Tibial nerve (tissue), 3 donors: Measurements from ENCODE around the gene NACC1.

Experiments used
- CTCF ChIP-seq, 5 experiments: fragments of 200-600 bp in 3 of 5; fragments of 450-650 bp in 2 of 5; sonication (generic) in 3 of 5; IDR thresholded peaks; one replicate each; pipeline ENCODE4 v1.5.1; 2016 to 2019; ENCODE audit warnings: antibody characterized with exemption in 5 of 5, mild to moderate bottlenecking in 3 of 5, moderate library complexity in 2 of 5
- POLR2A ChIP-seq, 2 donors: fragments of 450-650 bp; IDR thresholded peaks; one replicate each; pipeline ENCODE4 v1.6.1; 2017; ENCODE audit warnings: antibody characterized with exemption in 2 of 2, mild to moderate bottlenecking in 2 of 2, moderate library complexity in 2 of 2

- no peak for TF ChIP-seq CTCF (IDR thresholded peaks at IDR 0.05)
- TF ChIP-seq POLR2A (IDR thresholded peaks at IDR 0.05) = no peak
Observed at GRCh38 chr19:13119627-13120026, 1.6 kb downstream of the NACC1 start.
